Measurements from ENCODE around the gene RADIL. TPM values are rescaled to one million over a fixed set of nuclear protein-coding genes. Genes with fewer than 3 reads are reported as not detected.

RADIL gene
- total and polyA plus RNA-seq, 9 of the 15 experiments (the other 6 are each of a cell fraction or from before 2014, with no cell fraction given) = 0.06 to 8.1 (median 1.9) TPM; not detected in 1

GRCh38 chr7:4883372-4884144 is at the start of gene RADIL (continued):
- TF ChIP-seq REST (IDR thresholded peaks at IDR 0.05; ENCODE audit: borderline replicate concordance) (peak; percentile 51), REST (CRISPR knock-in tag; IDR thresholded peaks at IDR 0.05; ENCODE audit: low read depth) (no peak), HNRNPH1 (optimal IDR thresholded peaks at IDR 0.05; ENCODE audit: low read depth, low read length) (no peak), NR1H2 (CRISPR knock-in tag; IDR thresholded peaks at IDR 0.05) (no peak), TOE1 (IDR thresholded peaks at IDR 0.05; ENCODE audit: borderline replicate concordance) (no peak), TOE1 (CRISPR knock-in tag; IDR thresholded peaks at IDR 0.05; ENCODE audit: borderline replicate concordance, low read depth) (no peak), ZNF253 (CRISPR knock-in tag; conservative IDR thresholded peaks at IDR 0.05) (no peak), NCOA4 (IDR thresholded peaks at IDR 0.05; ENCODE audit: partially characterized antibody) (no peak), SAFB2 (IDR thresholded peaks at IDR 0.05; ENCODE audit: borderline replicate concordance, low read depth, low read length, severe bottlenecking) (no peak), BDP1 (IDR thresholded peaks at IDR 0.05; ENCODE audit: insufficient read depth, insufficient read length) (no peak), XRCC3 (IDR thresholded peaks at IDR 0.05) (no peak), USF1 (CRISPR knock-in tag; IDR thresholded peaks at IDR 0.05) (no peak; the same call in 1 of the 2 replicates), SOX6 (IDR thresholded peaks at IDR 0.05) (no peak), SETDB1 (IDR thresholded peaks at IDR 0.05; ENCODE audit: low read length) (no peak), FOXK2 (conservative IDR thresholded peaks at IDR 0.05 in 1 of 2, IDR thresholded peaks at IDR 0.05 in 1 of 2; ENCODE audit: low read depth in 2 of 2) (no peak), TSC22D4 (tag; IDR thresholded peaks at IDR 0.05) (no peak)
